Measurements from ENCODE around the gene RUVBL1. TPM values are rescaled to one million over a fixed set of nuclear protein-coding genes. Genes with fewer than 3 reads are reported as not detected.

Gene RUVBL1
- total RNA-seq, 2 experiments from 2014 or later = 5.6 to 7.7 TPM

DNA sequence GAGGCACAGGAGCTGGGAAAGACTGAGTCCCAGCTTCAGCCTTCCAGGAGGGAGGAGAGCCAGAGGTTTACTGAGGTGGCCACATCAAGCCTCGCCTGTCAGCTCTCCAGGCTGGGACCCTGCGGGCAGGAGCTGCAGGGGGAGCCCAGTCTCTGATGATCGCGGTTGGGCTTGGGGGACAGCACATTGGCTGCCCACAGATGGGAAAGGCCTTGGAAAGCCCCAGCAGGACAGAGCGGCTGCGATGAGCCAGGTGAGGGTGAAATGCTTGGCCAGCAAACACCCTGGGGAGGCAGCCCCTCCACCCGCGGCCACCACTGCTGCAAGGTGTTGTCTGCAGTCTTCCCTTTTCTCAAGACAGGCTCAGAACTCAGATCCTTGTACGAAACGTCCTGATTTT lies 40.2 kb downstream of the RUVBL1 start:
- Histone ChIP-seq H3K9me3 (ENCODE audit: control insufficient read depth in 1 of 2, insufficient read depth in 1 of 2, low read length in 2 of 2) (no peaks in the 10 kb centered on the region), H3K4me1 (ENCODE audit: insufficient read depth, low read length) (no peaks in the 10 kb centered on the region), H3K27me3 (ENCODE audit: control insufficient read depth in 1 of 2, insufficient read depth in 2 of 2, low read length in 2 of 2) (no peaks in the 10 kb centered on the region), H3K4me3 (ENCODE audit: low read length) (no peak overlapping the region), H3K27ac (ENCODE audit: low read depth in 1 of 2, low read length in 2 of 2) (no peak overlapping the region), H3K36me3 (ENCODE audit: insufficient read depth, low read length) (peaks cover 76% of the 10 kb centered on the region)
- POLR2A ChIA-PET = no interaction called here
- Mint-ChIP-seq H3K36me3 (ENCODE audit: low read depth) (peaks cover 84% of the 10 kb centered on the region), H3K9me3 (no peaks in the 10 kb centered on the region), H3K27ac (no peak overlapping the region), H3K27me3 (no peaks in the 10 kb centered on the region), H3K4me3 (no peak overlapping the region), H3K4me1 (ENCODE audit: low read depth) (no peaks in the 10 kb centered on the region)
- CTCF ChIA-PET = interaction anchor here (1.1 kb wide), 1 partner anchor 16 kb away, joined by 3 read pairs; no protein-coding TSS in a partner anchor
- TF ChIP-seq, protein P1, sequence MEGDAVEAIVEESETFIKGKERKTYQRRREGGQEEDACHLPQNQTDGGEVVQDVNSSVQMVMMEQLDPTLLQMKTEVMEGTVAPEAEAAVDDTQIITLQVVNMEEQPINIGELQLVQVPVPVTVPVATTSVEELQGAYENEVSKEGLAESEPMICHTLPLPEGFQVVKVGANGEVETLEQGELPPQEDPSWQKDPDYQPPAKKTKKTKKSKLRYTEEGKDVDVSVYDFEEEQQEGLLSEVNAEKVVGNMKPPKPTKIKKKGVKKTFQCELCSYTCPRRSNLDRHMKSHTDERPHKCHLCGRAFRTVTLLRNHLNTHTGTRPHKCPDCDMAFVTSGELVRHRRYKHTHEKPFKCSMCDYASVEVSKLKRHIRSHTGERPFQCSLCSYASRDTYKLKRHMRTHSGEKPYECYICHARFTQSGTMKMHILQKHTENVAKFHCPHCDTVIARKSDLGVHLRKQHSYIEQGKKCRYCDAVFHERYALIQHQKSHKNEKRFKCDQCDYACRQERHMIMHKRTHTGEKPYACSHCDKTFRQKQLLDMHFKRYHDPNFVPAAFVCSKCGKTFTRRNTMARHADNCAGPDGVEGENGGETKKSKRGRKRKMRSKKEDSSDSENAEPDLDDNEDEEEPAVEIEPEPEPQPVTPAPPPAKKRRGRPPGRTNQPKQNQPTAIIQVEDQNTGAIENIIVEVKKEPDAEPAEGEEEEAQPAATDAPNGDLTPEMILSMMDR (IDR thresholded peaks at IDR 0.05) = no peak
- no peak for ATAC-seq (ENCODE audit: poor library complexity)
- DNase-seq = no peak
- intact Hi-C loops (cut with DNase I, micrococcal nuclease) = no loop called here

DNA sequence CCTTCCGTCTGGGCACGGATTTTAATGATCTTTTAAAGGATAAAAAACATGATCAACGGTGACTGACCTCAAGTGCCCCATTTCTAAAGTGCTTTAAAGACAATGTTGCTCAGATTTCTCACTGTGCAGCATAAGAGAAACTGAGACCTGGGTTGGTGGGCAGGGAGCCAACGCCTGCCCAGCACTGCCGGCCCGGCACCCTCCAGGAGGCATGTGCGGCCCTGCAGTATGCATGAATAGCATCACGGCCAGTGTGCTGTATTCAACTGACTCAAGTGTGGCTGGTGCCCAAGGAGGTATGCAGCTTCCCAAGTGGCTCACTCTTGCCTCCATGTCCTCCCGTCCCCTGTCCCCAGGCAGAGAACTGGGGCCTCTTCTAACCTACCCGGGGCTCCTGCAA lies 41.1 kb downstream of the RUVBL1 start:
- H3K27ac Mint-ChIP-seq = no peak overlapping the region
- H3K36me3 Mint-ChIP-seq (ENCODE audit: low read depth) = peaks cover 84% of the 10 kb centered on the region
- H3K9me3 Mint-ChIP-seq = no peaks in the 10 kb centered on the region
- H3K4me1 ChIP-seq (ENCODE audit: insufficient read depth, low read length) = peaks cover under 1% of the 10 kb centered on the region
- no peak for ATAC-seq (ENCODE audit: poor library complexity)
- H3K9me3 ChIP-seq (ENCODE audit: control insufficient read depth in 1 of 2, insufficient read depth in 1 of 2, low read length in 2 of 2) = no peaks in the 10 kb centered on the region
- POLR2A ChIA-PET = no interaction called here
- intact Hi-C loops (cut with DNase I, micrococcal nuclease) = no loop called here
- peaks cover 73% of the 10 kb centered on the region for H3K36me3 ChIP-seq (ENCODE audit: insufficient read depth, low read length)
- H3K27me3 Mint-ChIP-seq = no peaks in the 10 kb centered on the region
- DNase-seq = no peak
- CTCF ChIA-PET = no interaction called here
- H3K4me3 ChIP-seq (ENCODE audit: low read length) = no peak overlapping the region
- no peaks in the 10 kb centered on the region for H3K4me1 Mint-ChIP-seq (ENCODE audit: low read depth)
- H3K27ac ChIP-seq (ENCODE audit: low read depth in 1 of 2, low read length in 2 of 2) = no peak overlapping the region
- H3K27me3 ChIP-seq (ENCODE audit: control insufficient read depth in 1 of 2, insufficient read depth in 2 of 2, low read length in 2 of 2) = no peaks in the 10 kb centered on the region
- TF ChIP-seq, protein P1 (IDR thresholded peaks at IDR 0.05) = no peak
- no peak overlapping the region for H3K4me3 Mint-ChIP-seq

DNA sequence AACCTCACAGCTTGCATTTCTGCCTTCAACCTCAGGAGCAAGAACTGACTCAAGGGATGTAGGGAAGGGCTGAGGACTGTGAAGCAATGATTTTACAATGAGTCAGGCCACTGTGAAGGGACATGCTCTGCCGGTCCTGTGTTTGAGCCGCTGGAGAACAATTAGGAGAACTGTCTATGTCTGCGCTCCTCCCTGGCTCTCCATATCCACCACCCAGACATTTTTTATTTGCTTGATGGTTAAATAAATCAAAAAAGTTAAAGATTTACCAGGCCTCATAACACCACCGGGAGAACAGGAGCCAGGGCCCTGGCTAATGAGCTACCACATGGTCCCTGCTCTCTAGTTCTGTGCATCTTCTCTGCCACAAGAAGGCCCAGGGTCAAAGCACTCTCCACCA lies 41.8 kb downstream of the RUVBL1 start:
- Mint-ChIP-seq H3K4me3 (no peak overlapping the region), H3K9me3 (no peaks in the 10 kb centered on the region), H3K36me3 (ENCODE audit: low read depth) (peaks cover 77% of the 10 kb centered on the region), H3K27me3 (no peaks in the 10 kb centered on the region), H3K4me1 (ENCODE audit: low read depth) (no peaks in the 10 kb centered on the region), H3K27ac (no peak overlapping the region)
- POLR2A ChIA-PET = no interaction called here
- peaks cover 6% of the 10 kb centered on the region for H3K4me1 ChIP-seq (ENCODE audit: insufficient read depth, low read length)
- ATAC-seq (ENCODE audit: poor library complexity) (no peak), DNase-seq (no peak)
- TF ChIP-seq, protein P1 (IDR thresholded peaks at IDR 0.05) = no peak
- peaks cover 70% of the 10 kb centered on the region for H3K36me3 ChIP-seq (ENCODE audit: insufficient read depth, low read length)
- H3K27ac ChIP-seq (ENCODE audit: low read depth in 1 of 2, low read length in 2 of 2) = no peak overlapping the region
- H3K4me3 ChIP-seq (ENCODE audit: low read length) = no peak overlapping the region
- intact Hi-C loops (cut with DNase I, micrococcal nuclease) = no loop called here
- CTCF ChIA-PET = no interaction called here
- peaks cover 0 to 5% of the 10 kb centered on the region in 2 experiments for H3K27me3 ChIP-seq (ENCODE audit: control insufficient read depth in 1 of 2, insufficient read depth in 2 of 2, low read length in 2 of 2)
- H3K9me3 ChIP-seq (ENCODE audit: control insufficient read depth in 1 of 2, insufficient read depth in 1 of 2, low read length in 2 of 2) = no peaks in the 10 kb centered on the region
